Measurements from ENCODE around the gene PRR14.

PRR14 gene

DNA sequence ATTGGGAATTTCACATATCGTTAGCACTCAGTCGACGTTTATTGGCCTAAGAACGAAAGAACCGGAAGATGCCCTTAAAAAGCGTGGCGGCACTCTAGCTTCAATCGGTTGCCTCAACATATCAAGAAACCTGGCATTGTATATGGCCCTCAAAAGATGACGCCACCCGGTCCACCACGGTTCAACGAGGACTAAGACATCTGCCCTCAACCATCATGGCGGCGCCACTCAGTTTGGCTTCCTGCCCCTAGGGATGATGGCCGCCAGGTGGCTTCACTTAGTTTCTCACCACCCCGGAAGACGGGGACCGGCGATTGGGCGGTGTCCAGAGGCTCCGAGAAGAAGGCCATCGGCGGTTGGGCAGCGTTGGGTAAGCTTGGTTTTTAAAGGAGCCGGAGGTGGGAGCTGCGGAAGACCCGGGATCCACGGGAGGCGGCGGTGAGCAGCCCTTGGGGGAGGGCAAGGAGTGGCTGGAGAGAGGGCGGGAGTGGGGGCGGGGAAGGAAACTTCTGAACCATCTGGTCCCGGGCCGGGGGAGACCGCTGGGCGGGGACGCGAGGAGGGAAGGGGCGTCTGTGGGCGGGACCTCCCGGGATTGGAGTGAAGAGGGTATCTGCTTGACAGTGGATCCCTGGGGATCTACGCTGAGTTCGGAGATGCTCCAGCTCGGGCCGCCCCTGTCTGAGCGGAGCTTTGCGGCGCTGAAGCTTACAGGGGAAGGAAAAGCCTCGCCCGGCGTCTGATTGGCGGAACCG lies at the start of gene PRR14:
PRR14 (plus strand) TSS at position 592 of the 755 bp plus-strand sequence. CDS start 686 bp downstream, outside the sequence.
- peak; percentile 99 for DNase-seq (ENCODE audit: low read depth in 2 of 2)

DNA sequence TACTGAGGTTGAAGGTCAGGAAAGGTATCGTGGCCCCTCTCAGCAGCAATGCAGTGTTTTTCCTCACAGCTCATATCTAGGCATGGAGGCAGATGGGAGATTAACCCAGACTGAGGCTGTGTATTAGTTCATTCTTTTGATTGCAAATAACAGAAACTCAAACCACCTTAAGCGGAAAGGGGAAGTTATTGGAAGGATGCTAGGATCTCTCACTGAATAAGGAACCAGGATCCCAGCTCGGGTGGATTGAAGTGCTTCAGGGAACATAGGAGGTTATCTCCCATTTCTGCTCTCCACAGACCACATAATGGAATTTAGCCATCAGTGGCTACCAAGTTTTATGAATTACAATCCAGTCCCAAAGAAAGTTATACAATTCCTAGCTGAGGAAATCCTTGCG lies 48.8 kb upstream of the PRR14 start:
- no peak for DNase-seq (ENCODE audit: low read depth in 2 of 2)

DNA sequence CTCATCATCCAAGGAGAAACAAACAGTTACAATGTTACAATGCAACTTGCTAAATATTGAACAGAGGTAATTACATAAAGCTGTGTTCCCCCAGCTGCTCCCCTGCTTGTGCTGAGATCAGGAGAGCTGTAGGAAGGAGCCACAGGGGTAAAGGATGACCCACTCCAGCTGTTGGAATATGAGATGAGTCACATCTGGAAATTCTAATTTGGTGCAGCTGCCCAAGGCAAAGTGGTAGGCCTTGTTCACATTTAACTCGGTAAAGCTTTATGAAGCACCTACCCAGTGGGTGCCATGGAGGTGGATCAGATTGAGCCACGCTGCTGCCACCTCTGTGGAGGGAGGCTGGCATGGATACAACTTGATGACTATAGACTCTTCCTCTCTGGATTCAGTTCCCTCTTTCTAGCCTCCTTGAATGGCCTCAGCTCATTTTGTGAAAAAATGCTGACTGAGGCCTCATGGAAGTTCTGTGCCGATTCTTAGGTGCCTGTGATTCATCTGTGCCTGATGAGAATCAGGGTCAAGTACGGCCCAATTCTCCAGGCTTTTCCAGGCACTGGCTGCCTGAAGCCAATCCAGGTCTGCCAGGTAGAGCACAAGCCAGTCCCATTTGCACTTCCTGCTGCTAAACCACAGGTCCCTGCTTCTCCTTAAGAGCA lies 48.0 kb upstream of the PRR14 start:
- no peak for DNase-seq (ENCODE audit: low read depth in 2 of 2)

DNA sequence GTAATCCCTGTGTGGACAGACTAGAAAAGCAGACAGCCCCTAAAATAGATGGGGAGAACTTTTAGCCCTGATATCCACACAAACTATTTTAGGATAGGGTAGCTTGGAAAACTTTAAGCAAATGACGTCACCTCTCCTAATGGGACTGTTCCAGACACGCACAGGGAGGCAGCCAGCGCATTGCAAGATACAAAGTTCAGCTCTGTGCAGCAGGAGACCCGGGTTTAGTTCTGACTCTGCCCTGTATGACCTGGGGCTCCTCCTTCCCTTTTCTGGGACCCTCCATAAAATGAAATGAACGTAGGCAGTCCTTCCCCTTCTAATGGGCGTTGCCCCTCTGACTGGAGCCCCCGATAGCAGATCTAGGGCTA lies 46.8 kb upstream of the PRR14 start:
- no peak for DNase-seq (ENCODE audit: low read depth in 2 of 2)

DNA sequence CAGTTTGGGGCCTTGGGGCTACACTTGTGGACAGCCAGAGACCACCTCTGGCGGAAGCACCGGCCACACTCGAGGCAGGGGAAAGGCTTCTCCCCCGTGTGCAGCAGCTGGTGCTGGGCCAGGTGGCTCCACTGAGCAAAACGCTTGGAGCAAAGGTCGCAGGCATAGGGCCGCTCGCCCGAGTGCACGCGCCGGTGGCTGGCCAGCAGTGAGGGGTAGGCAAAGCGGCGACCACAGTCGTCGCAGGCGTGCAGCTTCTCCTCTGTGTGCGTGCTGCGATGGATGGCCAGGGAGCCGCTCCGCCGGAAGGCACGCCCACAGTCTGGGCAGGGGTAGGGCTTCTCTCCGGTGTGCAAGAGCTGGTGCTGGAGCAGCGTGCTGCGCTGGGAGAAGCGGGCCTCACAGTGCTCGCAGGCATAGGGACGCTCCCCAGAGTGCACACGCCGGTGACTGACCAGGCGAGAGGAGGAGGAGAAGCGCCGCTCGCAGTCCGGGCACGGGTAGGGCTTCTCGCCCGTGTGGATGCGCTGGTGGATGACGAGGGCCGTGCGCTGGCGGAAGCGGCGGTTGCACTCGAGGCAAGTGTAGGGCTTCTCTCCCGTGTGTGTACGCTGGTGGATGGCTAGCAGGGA lies 46.3 kb upstream of the PRR14 start:
- DNase-seq (ENCODE audit: low read depth in 2 of 2) = no peak

DNA sequence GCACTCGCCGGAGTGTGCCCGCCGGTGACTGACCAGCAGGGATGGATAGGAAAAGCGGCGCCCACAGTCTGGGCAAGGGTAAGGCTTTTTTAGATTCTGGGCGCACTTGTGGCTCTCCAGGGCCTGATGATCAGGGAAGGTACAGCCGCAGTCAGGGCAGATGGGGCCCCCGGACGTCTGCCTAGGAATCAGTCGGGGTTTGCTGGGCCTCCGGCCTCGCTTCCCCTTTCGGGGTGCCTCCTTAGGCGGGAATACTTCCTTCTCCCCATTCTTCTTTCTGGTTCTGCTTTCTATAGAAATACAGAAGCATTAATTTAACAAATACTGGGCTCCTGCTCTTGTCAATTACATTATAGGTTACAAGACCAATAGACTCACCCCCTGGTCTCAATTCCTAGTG lies 45.6 kb upstream of the PRR14 start:
- DNase-seq (ENCODE audit: low read depth in 2 of 2) = no peak

DNA sequence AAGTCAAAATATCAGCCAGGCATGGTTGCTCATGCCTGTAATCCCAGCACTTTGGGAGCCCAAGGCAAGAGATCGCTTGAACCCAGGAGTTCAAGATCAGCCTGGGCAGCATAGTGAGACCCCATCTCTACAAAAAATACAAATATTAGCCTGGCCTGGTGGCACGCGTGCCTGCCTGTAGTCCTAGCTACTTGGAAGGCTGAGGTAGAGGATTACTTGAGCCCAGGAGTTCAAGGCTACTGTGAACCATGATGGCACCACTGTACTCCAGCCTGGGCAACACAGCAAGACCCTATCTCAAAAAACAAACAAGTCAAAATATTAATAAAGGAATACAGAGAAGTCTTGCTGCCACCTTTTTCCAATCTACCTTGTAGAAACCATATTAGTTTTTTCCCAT lies 44.8 kb upstream of the PRR14 start:
- no peak for DNase-seq (ENCODE audit: low read depth in 2 of 2)

DNA sequence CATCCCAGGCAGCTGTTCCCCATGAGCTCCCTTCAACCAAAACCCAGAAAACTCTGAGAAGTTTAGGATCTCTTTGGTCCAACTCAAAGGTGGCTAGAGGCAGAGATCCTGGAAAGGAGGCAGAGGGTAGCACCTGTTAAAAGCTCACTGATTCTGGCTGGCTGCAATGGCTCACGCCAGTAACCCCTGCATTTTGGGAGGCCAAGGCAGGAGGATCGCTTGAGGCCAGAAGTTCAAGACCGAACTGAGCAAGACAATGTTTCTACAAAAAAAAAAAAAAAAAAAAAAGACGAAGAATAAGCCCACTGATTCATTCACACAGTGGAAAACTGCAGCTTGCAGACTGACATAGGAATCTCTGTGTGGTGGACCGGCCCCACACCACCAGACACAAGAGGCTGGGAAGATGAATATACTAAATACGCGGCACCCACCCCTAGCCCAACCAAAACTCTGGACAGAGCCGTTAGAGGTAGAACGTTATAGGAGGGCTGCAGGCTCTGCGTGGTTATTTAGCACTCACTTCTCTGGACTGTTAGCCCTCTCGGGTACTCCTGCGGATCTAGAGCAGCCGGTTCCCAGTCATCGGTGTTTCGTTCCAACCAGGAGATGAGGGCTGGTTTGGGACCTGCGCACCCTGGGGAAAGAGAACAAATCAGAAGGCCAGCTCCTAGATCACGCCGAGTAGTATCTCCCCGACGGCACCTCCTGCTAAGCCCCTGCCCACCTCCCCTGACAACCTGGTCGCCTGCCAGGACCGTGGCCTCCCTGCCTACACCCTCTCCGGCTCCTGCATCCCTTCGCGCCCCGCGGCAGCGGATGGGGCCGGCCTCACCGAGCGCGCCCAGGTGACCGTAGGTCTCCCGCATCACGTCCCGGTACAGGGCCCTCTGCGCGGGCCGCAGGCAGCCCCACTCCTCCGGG lies 41.5 kb upstream of the PRR14 start:
- DNase-seq (ENCODE audit: low read depth in 2 of 2) = no peak

DNA sequence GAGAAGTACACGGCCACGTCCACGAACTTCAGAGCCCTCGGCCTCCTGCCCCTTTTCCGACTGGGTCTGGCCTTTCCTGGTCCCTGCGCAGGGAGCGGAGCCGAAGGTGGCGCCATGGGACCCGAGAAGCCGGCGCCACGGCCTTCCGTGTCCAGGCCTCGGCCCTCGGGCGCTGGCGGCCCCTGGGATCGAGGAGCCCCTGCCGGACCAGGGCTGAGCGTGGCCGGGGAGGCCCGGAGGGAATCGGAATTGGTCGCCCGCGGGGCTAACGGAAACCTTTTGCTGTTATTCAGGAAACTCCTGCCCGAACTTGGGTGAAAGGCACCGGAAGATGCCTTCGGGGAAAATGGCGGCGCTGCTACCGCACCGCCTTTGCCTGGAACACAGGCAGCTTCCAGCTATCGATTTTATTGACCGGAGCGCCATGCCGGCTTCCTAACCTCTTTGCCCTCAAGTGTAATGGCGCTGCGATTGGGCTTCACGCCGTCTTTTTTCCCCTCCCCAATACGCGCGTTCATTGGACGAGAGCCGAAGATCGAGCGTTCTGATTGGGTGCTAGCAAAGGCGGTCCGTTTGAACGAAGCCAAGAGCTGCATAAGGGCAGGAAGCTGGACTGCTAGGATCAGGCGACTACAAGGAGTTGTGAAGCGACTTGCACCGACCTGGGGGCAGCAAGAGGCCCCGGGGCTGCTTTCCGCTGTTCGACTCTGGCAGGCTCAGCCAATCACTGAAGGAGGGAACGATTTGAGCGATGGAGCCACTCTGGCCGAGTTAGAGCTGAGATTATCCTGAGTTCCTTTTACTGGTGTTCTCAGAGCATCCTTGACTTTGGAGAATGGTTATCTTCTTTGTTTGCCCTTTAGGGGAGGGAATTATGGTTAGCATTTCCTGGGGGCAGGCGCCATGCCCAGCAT lies 40.6 kb upstream of the PRR14 start, which contains the start of gene ZNF689:
ZNF689 (minus strand) TSS at position 464 of the 914 bp plus-strand sequence; CDS start at position 116, 348 bp downstream.
- DNase-seq (ENCODE audit: low read depth in 2 of 2) = peak; percentile 92 to 93

DNA sequence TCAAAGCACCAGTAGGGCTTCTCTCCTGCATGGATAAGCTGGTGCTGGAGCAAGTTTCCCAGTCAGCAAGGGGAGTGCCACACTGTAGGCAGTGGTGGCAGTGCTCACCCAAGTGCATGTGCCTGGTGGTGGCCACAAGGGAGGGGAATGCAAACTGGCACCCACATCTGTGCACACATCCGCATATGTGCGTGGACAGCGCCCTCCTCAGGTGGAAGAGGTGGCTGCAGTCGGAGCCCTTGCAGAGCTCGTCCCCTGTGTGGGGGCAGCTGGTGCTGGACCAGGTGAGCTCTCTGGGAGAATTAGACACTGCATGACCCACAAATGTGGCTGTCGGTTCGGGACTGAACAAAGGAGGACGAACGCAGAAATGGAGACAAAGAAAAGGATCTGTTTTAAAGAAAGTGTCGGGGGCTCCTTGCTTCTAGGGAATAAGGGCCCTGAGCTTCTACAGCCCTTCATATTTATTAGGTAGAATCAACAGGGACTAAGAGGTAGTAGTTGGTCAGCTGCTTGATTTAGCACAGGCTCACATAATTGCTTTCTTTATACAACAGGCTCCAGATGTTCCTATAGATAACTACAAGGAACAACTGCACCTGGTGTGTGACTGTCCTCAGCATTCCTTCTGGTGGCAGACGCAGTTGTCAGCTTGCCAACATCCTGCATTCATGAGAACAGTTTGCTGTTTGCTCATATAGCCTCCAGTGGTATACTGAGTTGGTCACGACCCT lies 35.2 kb upstream of the PRR14 start:
- no peak for DNase-seq (ENCODE audit: low read depth in 2 of 2)

DNA sequence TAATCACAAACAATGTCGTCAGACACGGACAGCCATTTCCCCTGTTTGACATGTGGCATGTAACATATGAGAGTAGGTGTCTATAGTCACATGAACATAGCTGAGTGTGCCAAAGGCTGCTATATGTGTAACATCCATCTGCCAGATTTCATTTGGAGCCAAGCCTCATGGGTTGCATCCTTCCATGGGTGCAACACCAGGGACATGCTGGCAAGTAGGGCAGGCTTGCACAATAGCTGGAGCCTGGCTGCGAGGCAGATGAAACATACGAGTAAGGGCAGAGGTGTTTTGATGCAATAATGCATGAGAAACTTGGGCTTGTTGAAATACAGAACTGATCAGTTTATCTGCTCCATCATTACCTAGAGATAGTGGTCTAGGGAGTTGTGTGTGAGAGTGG lies 31.6 kb upstream of the PRR14 start:
- no peak for DNase-seq (ENCODE audit: low read depth in 2 of 2)

DNA sequence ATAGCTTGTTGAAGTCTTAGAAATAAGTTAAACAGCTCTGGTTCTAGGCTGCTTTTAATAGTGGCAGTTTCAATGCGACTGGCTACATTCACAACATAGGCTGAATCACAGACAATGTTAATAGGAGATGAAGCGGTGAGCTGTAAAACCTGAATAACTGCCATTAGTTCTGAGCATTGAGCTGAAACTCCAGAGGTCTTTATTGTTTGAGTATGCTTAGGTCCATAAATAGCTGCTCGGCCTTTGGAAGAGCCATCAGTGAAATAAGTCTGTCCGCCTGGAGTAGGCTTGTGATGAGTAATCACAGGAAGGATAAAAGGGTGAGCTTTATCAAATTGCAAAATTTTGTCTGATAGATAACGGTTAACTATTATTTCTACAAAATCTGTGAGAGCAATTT lies 31.1 kb upstream of the PRR14 start:
- DNase-seq (ENCODE audit: low read depth in 2 of 2) = no peak

DNA sequence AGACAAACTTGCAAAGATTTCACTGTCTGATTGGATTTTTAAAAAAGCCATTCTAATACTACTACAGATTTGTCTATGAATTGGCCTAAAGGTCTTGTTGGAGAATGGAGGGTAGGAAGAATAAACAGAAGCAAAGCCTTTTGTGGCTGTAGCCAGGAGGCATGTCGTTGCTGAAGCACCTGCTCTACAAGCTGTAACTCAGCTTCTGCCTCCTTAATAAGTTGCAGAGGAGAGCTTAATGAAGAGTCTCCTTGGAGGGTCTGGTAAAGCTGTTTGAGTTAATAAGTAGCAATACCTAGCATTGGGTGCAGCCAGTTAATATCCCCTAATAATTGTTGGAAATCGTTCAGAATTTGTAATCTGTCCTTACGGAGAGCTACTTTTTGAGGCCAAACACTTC lies 30.6 kb upstream of the PRR14 start:
- DNase-seq (ENCODE audit: low read depth in 2 of 2) = no peak

DNA sequence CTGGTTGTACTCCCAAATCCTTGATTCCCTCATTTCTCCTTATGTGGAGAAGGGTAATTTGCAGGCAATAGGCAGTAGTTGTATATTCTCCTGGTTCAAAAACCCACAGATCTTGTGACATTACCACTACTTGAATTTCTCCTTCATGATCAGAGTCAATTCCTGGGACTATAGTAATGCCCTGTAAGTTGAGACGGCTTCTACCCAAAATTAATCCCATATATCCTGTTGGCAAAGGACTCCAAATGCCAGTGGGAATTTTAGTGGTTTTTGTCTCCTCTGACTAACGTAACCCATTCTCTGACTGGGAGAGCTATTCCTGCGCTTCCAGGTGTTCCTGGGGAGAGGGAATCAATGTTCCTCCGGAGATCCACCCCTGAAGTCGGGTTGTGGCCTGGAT lies 29.0 kb upstream of the PRR14 start:
- DNase-seq (ENCODE audit: low read depth in 2 of 2) = peak; percentile 47 to 50

DNA sequence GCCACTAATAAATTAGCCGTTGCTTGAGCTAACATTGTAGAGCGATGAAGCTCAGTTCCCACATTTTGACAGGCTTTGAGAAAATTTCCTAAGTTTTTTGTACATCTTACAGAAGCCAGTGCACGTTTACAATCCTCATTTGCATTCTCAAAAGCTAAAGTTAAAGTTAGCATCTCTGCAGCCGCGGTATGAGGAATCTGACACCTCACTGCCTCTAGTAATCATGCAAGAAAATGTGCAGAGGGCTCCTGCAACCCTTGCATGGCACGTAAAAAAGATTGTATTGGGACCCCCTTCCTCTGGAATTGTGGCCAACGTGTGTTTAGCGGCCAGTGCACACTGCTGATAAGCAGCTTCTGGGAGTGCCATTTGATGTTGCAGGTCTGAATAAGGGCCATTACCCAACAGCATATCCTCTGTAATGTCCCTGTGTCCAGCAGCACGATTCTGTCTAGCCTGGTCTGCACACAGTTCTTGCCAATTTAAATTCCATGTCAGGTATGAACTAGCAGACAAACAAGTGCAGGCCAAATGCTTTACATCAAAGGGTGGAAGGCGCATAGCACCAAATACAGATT lies 28.2 kb upstream of the PRR14 start:
- no peak for DNase-seq (ENCODE audit: low read depth in 2 of 2)

DNA sequence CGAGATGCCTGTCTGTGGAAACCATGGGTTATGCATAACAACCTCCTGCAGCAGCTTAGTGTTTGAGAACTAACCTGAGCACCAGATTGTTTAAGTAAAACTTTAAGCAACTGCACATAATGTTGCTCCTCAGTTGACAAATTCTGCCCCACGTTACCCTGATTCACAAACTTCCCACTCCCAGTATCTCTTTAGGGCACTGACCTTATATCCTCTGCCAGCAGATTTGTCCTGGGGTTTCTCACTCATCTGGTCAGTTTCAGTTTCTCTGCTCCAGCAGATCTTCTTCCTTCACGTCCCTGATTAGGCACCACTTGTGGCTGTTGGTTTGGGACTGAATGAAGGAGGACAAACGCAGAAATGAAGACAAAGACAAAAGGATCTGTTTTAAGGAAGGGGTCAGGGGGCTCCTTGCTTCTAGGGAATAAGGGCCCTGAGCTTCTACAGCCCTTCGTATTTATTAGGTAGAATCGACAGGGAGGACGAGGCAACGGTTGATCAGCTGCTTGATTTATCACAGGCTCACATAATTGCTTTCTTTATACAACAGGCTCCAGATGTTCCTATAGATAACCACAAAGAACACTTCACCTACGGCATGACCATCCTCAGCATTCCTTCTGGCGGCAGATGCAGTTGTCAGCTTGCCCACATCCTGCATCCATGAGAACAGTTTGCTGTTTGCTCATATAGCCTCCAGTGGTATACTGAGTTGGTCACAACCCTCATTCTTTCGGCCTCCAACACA lies 27.1 kb upstream of the PRR14 start:
- DNase-seq (ENCODE audit: low read depth in 2 of 2) = no peak

DNA sequence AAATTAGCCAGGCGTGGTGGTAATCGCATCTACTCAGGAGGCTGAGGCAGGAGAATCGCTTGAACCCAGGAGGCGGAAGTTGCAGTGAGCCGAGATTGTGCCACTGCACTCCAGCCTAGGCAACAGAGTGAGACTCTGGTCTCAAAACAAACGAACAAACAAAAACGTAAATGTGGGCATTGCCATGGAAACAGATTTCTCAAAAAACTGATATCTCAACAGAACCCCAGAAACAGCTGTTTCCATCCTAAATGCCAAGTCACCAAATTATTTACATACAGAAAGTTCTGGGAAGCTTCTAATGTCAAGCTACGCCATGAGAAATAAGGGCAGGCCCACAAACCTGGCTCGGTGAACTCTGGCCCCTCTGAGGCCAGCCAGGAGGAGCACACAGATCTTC lies 24.5 kb upstream of the PRR14 start:
- DNase-seq (ENCODE audit: low read depth in 2 of 2) = no peak

DNA sequence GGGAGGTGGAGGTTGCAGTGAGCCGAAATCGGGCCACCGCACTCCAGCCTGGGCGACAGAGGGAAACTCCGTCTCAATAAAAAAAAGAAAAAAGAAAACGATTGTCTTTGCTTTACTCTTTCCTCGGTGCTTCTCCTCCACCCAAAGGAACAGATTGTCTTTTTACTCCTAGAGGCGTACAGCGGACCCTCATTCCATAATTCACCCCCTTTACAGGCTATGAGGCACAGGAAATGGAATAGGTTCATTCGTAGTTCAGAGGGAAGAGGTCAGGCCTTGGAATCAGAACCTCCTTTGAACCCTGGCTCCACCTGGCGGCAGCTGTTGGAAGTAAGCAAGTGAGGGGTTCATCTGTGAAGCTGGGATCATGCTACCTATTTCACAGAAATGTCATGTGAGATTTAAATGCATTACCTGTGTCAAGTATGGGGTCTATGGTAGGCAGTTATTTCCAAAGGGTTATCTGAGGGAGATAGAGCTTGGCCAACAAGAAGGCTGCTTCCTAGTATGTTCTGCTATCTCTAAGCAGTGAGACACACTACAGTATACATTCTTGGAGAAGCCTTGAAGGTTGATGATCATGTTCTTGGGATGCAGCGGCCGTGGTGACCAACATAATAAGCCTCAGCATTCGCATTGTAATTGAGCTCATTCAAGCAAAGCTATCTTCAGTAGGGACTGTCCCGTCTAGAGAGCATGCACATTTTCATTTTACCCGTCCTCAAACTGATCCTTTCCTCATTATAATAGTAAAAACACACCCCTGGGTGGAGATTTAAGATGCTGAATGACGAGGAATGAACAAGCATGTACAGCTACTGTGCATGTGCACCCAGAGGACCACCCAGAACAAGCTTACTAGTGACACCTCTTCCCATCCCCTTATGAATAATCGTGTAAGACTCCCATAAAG lies 21.9 kb upstream of the PRR14 start:
- DNase-seq (ENCODE audit: low read depth in 2 of 2) = no peak

All from fibroblast of skin of left biceps (primary cell).